Superior temporal gyrus (tissue), 1 donor: ENCODE results near the gene PRKAG3.
A peak's percentile ranks its signal among the peaks of the same experiment; 100 is the strongest.
"Not testable (repeated sequence)": the region's sequence is repeated elsewhere in the genome, so short reads cannot be mapped to it uniquely, and the experiment has no call there.

Experiments
- DNase-seq: peaks from one replicate; pipeline ENCODE4 v3.0.0-alpha.2; 2016; ENCODE audit errors: extremely low spot score

PRKAG3 gene

GRCh38 chr2:218863021-218863520 lies 31.5 kb upstream of the PRKAG3 start:
- DNase-seq = no peak

GRCh38 chr2:218861645-218862318 lies 30.2 kb upstream of the PRKAG3 start:
- no peak for DNase-seq

GRCh38 chr2:218860950-218861381 lies 29.4 kb upstream of the PRKAG3 start:
- no peak for DNase-seq

- no peak for DNase-seq
These were observed 28.6 kb upstream of the PRKAG3 start for GRCh38 chr2:218859988-218860831.

- no peak for DNase-seq
These were observed 28.0 kb upstream of the PRKAG3 start, which contains the start of gene WNT6 for GRCh38 chr2:218859556-218859987. Gene WNT6, plus strand, starts transcription at chr2:218859805. Its CDS starts 233 bp downstream, at chr2:218860038.

GRCh38 chr2:218858671-218859555 lies 27.3 kb upstream of the PRKAG3 start:
- DNase-seq = no peak

GRCh38 chr2:218858138-218858445 lies 26.5 kb upstream of the PRKAG3 start:
- no peak for DNase-seq

- DNase-seq = no peak
These were observed 26.0 kb upstream of the PRKAG3 start for GRCh38 chr2:218857371-218858137.

GRCh38 chr2:218856896-218857243 lies 25.3 kb upstream of the PRKAG3 start:
- DNase-seq = no peak

GRCh38 chr2:218856167-218856895 lies 24.7 kb upstream of the PRKAG3 start:
- DNase-seq = no peak

- DNase-seq = no peak
These were observed 23.9 kb upstream of the PRKAG3 start for GRCh38 chr2:218855305-218856166.

GRCh38 chr2:218854860-218855259 lies 23.3 kb upstream of the PRKAG3 start:
- no peak for DNase-seq

- DNase-seq = no peak
These were observed 22.2 kb upstream of the PRKAG3 start for GRCh38 chr2:218853766-218854165.

- DNase-seq = peak; percentile 75
These were observed 21.5 kb upstream of the PRKAG3 start for GRCh38 chr2:218852911-218853667.

- DNase-seq = no peak
These were observed 19.7 kb upstream of the PRKAG3 start for GRCh38 chr2:218851286-218851685.

- DNase-seq = no peak
These were observed 19.2 kb upstream of the PRKAG3 start for GRCh38 chr2:218850796-218851195.

- DNase-seq = no peak
These were observed 18.1 kb upstream of the PRKAG3 start for GRCh38 chr2:218849721-218850120.

- DNase-seq = not testable (repeated sequence)
These were observed 15.4 kb upstream of the PRKAG3 start for GRCh38 chr2:218846963-218847362.

GRCh38 chr2:218844334-218844733 lies 12.7 kb upstream of the PRKAG3 start:
- DNase-seq = not testable (repeated sequence)
